ENCODE data around the gene MGME1.

- TF ChIP-seq CTCF (IDR thresholded peaks at IDR 0.05), result no peak
- TF ChIP-seq POLR2A (IDR thresholded peaks at IDR 0.05), result no peak
Measured at GRCh38 chr20:17936761-17937732, 31.8 kb upstream of the MGME1 start.
